GM21723 (cell line): ENCODE measurements around the gene KDM2B.

ENCODE experiments used
- ATAC-seq: cut with Tn5 transposase; IDR thresholded peaks from one replicate; pipeline ENCODE4 v1.9.1; 2021; ENCODE audit warnings: mild to moderate bottlenecking, moderate library complexity; ENCODE audit not compliant: unreplicated experiment

Gene KDM2B

DNA sequence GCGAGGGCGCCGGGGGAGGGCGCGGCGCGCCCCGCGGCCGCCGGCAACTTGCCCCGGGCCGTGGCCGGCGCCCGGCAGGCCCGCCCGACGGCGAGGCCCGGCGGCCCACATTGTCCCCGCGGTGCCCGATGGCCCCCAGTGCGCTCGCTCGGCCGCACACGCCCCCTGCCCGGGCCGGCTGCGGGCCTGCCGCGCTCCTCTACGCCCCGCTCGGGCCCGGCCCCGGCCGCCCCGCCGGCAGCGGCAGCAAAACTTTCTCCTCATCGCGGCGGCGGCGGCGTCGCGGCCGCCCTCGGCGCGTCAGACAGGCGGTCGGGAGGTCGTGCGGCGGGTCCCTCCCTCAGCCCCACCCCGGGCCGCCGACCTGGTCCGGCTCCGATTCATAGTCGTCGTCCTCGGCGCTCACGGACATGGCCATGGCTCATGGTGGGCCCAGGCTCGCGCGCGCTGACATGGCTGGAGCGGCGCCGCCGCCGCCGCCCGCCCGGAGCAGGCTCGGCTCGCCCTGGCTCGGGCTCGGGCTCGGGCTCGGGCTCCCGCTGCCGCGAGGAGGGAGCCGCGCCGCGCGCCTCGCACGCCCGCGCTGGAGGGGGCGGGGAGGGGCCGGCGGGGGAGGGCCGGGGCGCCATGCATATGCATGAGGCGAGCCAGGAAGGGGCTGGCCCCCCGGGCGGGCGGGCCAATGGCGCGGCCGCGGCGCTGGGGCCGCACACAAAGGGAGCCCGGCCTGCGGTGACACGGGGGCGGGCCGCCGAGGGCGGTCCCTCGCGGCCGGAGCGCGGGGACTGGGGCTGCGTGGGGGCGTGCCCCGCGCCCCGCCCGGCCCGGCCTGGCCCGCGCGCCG lies 113.8 kb downstream of the KDM2B start:
- peak; percentile 88 for ATAC-seq

DNA sequence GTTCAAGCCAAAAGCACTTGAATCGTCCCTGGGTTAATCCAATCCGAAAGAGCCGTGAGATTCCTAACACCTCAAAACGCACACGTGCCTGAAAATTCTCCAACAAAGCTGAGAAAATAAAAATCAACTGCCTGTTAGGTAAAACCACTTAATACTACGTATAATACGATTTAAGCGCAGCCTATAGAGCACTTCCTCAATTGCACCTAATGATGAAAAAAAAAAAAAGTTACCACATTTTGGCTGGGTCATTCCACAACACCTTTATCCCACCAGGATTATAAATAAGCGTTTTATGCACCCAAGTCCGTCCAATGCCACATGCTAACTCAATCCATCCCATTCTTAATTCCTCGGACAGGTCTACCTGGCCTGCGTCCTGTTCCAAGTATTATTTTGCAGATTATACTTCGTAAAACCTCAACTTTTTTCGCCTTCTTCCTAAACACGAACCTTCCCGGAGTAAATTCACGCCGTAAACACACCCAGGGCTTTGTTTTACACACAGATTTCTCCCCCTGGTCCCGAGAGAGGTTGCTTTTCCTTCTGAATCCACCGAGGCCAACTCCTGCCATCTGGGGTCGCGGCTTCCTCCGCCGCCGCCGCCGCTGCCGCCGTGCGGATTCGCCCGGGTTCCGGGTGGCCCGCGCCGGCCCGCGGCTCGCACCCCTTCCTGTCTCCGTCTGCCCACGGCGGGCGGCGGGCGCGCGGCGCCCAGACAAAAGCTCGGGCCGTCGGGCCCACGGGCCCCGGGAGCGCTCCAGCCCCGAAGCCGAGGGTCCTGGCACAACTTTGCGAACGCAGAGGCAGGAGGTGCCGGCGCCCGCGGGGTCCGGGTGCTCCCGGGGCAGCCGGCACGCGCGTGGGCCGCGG lies 114.7 kb downstream of the KDM2B start:
- ATAC-seq = peak; percentile 16

DNA sequence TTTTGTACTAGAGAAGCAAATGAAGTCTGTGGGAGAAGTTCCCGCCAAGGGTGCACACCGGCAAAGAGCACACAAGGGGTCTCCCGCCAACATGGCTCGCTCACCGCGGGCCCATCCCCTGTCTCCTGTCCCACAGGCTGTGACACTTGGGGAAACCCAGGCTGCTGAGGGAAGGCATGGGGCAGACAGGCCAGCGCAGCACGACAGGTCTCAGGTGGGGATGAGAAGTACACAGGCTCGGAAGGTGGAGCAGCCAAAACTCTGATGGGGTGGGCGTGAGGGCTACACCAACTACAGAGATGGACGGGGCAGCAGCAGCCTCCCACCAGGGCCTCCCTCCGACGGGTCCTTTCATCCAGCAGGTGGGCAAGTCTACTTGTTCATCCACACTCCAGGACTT lies 116.5 kb downstream of the KDM2B start:
- no peak for ATAC-seq

DNA sequence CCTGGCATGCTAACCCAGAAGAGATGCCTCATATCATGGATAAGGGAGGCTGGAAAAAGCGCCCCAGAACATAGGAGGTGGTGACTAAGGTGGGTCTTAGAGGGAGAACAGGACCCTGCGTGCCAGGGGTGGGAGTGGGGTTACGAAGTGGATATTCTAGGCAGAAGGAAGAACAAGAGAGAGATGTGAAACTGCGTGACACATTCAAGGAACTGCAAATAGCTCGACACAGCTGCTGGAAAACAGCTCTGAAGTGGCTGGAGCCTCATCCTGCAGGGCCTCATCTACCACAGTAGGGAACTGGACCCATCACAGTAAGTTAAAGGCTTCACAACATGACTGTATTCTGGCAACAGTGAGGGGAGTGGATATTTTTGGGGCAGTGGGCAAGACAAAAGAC lies 119.8 kb downstream of the KDM2B start:
- ATAC-seq = no peak

DNA sequence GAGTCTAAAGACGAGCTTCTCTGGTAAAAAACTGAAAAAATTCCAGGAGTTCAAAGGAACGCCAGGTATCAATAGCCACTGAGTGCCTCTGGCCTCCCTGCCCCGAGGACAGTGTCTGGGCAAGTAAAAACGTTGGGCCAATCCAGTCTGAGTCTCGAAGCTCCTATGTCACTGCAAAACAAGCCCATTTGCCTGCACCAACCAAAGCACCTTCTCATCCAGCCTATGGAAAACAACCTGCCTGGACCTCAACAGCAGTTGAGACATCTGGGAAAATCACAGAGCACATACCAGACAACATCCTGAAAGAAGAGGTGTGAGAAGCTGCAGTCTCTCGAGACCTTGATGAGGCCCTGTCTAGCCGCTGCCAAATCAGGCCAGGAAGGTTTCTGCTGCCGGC lies 124.3 kb downstream of the KDM2B start:
- ATAC-seq = no peak

DNA sequence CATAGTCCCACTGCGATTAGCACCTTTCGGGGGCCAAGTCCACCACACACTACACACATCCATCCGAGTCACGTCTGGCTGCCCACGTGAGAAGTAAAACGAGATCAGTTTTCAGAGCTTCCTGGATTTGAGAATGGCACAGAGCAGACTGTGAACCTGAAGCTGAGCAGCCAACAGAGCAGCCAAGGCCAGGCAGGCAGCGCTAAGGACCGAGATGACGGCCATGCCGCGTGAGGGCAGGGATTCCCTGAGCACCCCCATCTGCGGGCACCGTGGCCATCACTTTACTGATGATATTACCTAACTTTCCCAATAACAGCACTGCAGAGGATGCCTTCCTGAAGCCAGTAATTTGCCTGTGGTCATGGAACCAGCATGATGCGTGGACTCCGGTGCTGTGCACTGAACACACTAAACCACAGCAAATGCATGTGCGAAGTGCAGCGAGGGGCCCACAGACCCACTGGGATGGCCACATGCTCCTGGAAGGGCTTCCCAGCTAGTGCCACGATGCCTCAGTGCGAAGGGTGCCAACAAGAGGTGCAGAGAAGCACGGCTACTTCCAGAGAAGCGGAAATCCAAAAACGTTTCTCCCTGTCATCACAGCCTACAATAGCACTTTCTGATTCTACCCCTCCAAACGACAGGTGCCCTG lies 124.9 kb downstream of the KDM2B start:
- ATAC-seq = no peak

DNA sequence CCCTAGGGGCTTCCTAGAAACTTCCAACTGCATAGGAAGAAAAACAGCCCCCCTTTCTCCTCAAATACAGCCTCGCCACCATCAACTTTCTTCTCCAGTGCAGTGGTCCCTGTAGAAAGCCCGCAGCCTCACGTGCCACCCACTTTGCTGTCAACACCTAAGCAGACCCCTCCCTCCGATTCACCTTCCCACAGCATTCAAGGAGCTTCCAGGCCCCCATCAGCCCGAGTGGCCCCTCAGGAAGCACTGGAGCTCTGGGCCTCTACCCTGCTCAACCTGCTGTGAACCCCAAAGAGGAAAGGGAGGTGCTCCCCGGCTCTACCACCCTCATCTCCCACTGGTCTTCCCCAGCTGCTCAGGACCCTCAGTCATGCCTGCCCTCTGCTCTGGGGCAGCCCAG lies 125.9 kb downstream of the KDM2B start:
- ATAC-seq = no peak

DNA sequence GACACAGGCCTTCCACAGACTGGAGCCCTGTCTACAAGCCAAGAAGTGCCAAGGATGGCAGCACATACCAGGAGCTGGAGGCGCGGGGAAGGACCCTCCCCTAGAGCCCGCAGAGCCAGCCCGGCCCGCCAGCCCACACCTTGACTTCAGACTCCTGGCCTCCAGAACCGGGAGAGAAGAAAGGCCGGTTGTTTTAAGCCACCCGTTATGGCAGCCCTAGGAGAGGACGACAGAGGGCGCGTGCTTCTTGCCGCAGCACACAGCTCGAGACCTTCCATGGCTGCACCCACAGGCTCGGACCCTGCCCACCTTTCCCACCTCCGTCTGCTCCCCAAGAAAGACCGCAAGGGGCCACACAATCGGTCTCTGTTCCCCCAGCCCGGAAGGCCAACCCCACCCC lies 127.2 kb downstream of the KDM2B start:
- ATAC-seq = no peak

DNA sequence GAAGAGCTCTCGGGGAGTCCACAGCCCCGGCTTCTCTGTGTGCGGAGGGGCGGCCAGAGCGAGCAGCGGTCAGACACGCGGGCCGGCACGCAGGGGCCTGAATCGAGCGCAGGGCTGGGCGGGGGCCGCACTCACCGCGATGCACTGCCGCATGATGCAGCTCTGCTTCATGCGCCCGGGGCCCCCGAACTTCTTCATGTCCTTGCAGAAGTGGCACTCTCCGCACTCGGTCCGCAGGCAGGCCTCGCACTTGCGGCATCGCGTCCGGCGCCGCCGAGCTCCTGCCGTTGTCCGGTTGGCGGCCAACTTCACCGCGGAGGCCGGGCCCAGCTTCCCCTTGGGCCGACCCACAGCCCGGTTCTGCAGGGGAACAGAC lies 127.8 kb downstream of the KDM2B start:
- no peak for ATAC-seq

DNA sequence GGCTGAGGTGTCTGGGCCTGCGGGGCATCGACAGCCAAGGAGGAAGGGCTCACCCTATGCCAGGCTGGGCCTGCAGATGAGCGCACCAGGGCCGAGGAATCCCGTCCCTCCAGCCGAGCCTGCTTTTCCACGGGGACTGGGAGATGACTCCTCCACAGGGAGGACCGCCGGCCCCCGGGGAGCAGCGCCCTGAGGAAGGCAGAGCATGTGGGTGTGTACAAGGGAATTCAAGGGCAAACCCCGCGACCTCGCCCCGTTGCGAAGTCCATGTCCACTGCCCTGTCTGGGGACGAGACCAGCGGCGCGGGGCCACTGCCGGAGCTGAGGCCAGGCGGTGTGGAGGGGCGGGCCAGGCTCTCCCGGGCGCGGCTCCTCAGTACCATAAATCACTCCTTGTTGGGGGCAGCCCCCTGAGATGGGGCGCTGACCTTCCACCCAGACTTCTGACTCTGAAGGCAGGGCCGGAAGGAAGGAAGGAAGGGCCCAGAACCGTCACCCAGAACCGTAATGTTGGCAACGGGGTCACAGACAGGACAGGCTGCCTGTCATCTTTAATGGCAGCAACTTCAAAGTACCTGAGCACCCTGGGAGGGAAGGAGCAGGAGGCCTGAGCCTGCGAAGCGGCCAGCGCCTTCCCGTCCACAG lies 128.4 kb downstream of the KDM2B start:
- no peak for ATAC-seq

DNA sequence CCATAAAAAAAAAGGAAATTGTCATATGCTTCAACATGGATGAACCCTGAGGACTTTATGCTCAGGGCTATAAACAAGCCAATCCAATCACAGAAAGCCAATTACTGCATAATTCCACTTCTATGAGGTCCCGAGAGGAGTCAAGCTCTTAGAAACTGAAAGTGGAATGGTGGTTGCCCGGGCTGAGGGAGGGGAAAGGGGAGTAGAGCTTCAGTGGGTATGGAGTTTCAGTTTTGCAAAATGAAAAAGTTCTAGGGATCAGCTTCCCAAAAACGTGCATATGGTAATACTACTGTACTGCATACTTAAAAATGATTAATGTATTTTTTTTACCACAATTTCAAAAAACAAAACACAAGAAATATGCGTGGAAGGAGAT lies 128.9 kb downstream of the KDM2B start:
- ATAC-seq = no peak

DNA sequence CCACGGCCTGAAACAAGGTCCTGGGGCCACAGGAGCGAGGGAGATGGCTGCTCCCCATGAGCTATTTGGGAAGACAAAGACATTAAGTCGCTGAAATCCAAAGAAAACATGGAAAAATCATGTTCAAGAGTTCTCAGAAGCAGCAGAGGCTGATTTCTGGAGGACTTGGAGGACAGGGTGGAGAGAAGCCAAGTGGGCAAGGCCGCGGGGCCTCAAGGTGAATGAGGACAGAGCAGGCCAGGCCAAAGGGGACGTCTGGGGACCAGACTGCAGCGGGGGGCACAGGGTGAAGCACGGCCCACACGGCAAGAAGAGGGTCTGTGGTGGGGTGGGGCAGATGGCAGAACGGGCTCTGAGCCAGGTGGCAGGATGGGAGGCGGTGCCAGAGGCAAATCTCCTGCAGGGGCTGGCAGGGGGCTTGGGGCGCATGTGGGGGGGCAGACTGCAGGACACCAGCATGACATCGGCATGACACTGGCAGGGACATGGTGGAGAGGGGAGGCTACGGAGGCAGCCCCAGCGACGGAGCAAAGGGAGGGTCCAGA lies 132.0 kb downstream of the KDM2B start:
- no peak for ATAC-seq

DNA sequence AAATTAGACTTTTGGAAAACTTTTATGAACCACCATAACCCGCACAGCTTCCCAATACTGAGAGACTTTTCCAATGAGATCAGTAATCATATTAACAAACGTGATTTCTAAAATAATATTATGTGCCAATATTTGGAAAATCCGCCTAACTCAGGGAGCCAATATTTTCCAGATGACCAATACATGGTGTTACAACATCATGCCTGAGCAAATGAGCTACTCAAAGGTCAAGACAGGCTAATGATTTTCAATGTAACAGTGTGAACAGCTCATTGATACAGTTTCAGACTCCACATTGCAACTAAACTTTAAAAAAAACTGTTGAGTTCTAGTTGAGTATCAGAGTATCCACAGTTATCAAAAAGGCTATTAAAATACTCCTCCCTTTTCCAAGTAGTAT lies 134.1 kb downstream of the KDM2B start:
- no peak for ATAC-seq

DNA sequence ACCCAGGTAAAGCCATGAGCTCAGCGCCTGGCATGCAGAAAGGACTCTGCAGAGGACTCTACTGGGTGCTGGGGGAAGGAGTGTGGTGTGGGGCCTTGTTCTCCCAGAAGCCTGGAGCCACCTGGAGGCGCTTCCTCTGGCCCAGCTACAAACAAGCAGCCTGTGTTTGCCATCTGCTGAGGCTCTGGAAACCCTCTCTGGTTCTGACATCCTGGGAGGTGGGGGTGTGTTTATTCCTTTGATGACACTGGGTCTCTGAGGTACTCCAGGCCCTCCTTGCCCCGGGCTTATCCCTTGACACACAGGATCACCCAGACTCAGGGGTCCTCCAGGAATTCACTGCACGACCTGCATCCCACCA lies 136.0 kb downstream of the KDM2B start:
- no peak for ATAC-seq

DNA sequence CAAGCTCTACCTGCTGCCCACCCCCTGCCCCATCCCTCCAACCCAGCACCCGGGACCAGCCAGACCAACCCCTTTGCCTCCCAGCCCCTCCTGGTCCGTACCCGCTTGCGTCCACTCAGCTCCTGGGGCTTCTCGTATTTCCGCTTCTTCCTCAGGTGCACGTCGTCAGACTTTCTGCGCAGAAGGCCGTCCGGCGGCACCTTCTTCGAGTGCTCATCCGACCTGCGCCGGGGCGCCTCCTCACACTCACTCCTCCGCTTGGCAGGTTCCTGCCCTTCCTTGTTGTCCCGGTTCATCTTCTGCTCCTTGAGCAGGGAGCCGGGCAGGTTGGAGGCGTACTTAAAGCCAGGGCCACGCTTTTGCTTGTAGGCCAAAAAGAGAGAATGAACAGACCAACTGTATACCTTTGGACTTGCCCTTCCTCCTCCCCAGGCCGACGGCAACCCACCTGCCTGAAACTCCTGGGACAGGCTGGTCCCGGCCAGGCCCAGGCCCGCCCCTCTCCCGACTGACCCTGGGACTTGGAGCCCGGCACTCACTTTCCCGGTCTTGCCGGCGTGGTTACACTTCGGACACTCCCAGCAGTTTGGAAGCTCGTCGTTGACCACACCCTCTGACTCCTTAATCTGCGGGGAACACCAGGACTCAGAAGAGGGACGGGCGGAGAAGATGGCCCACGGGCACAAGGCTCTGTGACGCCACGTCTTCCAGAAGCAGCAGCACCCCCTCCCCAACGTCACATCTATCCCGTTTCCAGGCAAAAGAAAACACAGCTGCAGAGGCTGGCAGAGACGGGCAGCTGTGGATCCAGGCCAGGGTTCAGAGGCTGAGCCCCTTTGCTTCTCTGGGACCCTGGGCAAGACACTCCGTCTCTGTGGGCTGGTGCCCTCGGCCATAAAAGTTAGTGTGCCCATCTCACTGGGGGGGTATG lies 136.6 kb downstream of the KDM2B start:
- no peak for ATAC-seq

DNA sequence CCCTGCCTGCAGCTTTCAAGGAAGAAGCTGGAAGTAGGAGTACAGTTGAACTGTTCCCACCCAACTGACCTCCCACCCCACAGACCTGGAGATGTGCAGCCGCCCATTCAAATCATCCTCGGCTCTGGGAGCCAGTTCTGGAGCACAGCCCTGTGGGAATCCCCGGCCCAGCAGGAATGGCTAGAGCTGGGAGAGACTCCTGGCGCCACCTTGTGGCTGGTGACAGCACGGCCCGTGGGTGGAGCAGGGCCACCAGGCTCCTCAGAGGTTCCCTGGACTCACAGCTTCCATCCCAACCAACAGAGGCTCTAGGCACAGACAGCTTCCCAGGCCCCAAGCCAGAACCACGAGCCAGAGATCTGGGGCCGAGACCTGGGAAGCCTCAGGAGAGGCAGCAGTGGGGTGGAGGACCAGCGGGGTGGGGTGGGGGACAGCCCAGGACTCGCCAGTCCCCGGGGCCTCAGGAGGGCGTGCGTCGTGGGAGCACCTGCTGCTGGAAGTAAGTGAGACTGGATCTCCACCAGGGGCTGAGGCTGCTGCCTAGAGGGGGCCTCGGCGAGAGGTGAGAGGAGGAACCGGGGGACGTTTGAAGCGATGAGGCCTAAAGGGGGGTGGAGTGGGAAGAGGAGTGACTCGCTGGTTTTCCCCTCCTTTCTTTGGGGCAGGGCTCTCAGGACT lies 137.5 kb downstream of the KDM2B start:
- no peak for ATAC-seq

DNA sequence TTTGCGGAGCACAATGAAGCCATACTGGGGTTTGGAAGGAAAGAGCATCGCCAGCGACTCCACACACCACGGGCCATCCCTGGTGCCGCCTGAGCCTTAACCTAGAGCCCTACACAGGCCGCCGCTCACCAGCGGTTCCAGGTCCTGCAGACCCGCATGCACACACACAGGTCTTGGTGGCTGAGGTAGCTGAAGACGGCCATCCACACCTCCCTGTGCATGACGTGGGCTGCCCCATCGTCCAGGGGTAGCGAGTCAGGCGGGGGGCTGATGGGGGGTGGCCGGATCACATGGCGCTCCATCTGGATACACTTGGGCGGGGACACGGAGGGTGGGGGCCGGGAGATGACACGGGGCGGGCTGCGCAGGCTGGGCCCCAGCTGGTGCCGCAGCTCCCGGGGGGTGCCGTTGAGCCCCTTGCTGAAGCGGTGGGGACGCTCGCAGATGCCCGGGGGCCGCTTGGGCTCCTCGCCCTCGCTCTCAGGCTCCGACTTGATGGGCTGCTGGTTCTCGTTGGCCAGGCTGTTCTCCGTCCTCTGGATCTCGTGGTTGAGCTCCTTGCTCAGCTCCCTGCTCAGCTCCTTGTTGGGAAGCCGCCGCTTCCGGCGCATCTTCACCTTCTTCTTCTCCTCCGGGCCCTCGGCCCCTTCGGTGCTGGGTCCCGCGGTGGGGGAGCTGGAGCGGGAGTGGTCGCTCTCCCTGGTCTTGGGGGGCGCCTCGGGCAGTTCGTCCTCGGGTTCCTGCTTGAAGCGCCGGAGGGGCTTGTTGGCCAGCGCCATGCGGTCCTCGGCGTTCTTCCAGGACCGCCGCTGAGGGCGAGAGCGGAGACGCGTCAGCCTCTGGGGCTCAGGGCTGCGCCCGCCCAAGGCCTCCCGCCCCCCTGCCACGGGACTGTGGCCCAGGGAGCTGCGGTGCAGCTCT lies 138.5 kb downstream of the KDM2B start:
- ATAC-seq = no peak

DNA sequence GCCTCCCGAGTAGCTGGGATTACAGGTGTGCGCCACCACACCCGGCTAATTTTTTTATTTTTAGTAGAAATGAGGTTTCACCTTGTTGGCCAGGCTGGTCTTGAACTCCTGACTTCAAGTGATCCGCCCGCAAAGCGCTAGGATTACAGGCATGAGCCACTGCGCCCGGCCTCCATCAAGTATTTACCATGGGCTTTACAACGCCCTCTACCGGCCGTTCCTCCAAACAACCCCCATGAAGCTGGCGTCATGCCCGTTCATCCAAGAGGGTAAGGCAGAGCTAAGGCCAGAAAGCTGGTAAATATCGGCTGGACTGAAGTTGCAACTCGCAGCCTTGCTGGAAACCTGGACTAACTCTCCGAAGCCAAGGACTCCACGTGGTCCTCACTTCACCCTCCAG lies 139.3 kb downstream of the KDM2B start:
- no peak for ATAC-seq
